ENCODE data around the gene VPS8.
"Not testable (repeated sequence)": the region's sequence is repeated elsewhere in the genome, so short reads cannot be mapped to it uniquely, and the experiment has no call there.

Gene VPS8

GRCh38 chr3:184927796-184928315 lies 115.9 kb downstream of the VPS8 start:
- DNase-seq = no peak

GRCh38 chr3:184932777-184933176 lies 120.8 kb downstream of the VPS8 start:
- DNase-seq = no peak

GRCh38 chr3:184937611-184938010 lies 125.6 kb downstream of the VPS8 start:
- DNase-seq = no peak

- no peak for DNase-seq
Measured at GRCh38 chr3:184941408-184941807, 129.4 kb downstream of the VPS8 start.

GRCh38 chr3:184942735-184943134 lies 130.8 kb downstream of the VPS8 start:
- DNase-seq = no peak

- no peak for DNase-seq
Measured at GRCh38 chr3:184944241-184944640, 132.3 kb downstream of the VPS8 start.

GRCh38 chr3:184945886-184946625 lies 134.1 kb downstream of the VPS8 start:
- DNase-seq = no peak

GRCh38 chr3:184946917-184947316 lies 135.0 kb downstream of the VPS8 start:
- no peak for DNase-seq

- no peak for DNase-seq
Measured at GRCh38 chr3:184949251-184949965, 137.4 kb downstream of the VPS8 start.

GRCh38 chr3:184950816-184951215 lies 138.8 kb downstream of the VPS8 start:
- DNase-seq = not testable (repeated sequence)

GRCh38 chr3:184952671-184953070 lies 140.7 kb downstream of the VPS8 start:
- no peak for DNase-seq

- DNase-seq = no peak
Measured at GRCh38 chr3:184953401-184953800, 141.4 kb downstream of the VPS8 start.

GRCh38 chr3:184954251-184954650 lies 142.3 kb downstream of the VPS8 start:
- DNase-seq = no peak

- not testable (repeated sequence) for DNase-seq
Measured at GRCh38 chr3:184954851-184955250, 142.9 kb downstream of the VPS8 start.

GRCh38 chr3:184965639-184966430 lies 153.9 kb downstream of the VPS8 start:
- no peak for DNase-seq

GRCh38 chr3:184968115-184968514 lies 156.1 kb downstream of the VPS8 start:
- DNase-seq = no peak

GRCh38 chr3:184970186-184970585 lies 158.2 kb downstream of the VPS8 start:
- no peak for DNase-seq

- DNase-seq = no peak
Measured at GRCh38 chr3:184977796-184978195, 165.8 kb downstream of the VPS8 start.

GRCh38 chr3:184981071-184981470 lies 169.1 kb downstream of the VPS8 start:
- no peak for DNase-seq

GRCh38 chr3:184982076-184982475 lies 170.1 kb downstream of the VPS8 start:
- DNase-seq = no peak

- DNase-seq = no peak
Measured at GRCh38 chr3:184985586-184985985, 173.6 kb downstream of the VPS8 start.

- DNase-seq = no peak
Measured at GRCh38 chr3:184986366-184986889, 174.5 kb downstream of the VPS8 start.

- DNase-seq = no peak
Measured at GRCh38 chr3:184993394-184993793, 181.4 kb downstream of the VPS8 start.
